Subcutaneous preadipocyte (primary cell): ENCODE measurements around the gene NIPSNAP2. TPM values are rescaled to one million over a fixed set of nuclear protein-coding genes. Genes with fewer than 3 reads are reported as not detected.

Source experiments
- total RNA-seq: library from RNA; depleted of rRNA; stranded (reverse); fragments of >200 nt; gene quantifications from 2 replicates; pipeline ENCODE4 v1.2.3, GENCODE V29; 2012

Gene NIPSNAP2
- 38.7 and 47.4 TPM in 2 replicates for total RNA-seq

DNA sequence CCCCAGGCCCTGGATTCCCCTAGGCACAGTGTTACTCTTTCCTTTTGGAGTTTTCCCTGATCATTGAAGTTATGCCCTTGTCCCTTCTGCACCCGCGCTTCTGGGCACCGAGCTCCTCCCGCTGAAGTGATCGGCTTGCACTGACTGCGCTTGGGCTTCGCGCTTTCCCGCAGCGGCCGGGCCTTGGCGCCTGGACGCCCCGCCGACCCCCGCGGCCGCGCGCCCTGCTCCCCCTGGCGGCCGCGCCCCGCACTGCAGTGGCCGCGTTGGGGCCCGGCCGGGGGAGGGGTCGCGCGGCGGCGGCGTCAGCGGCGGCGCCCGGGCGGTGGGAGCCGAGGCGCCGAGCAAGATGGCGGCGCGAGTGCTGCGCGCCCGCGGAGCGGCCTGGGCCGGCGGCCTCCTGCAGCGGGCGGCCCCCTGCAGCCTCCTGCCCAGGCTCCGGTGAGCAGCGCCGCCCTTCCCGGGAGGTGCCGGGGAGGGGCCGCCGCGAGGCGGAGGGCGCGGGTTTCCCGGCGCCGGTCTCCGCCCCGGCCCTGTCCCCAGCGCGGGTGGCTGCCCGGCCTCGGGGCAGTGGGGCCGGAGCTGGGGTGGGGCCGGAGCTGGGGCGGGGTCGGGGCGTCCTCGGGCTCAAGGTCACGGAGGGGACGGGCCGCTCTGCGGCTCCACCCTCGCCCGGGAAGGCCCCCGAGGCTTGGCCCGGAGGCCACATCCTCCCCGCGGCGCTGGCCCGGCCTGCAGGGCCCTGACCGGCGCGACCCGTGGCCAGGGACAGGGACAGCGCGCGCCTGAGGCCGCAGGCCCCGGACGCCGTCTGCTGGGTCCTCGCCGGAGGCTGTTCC lies at the start of gene NIPSNAP2:
NIPSNAP2 (plus strand) TSS at position 325 of the 839 bp plus-strand sequence; CDS start at position 350, 25 bp downstream.

DNA sequence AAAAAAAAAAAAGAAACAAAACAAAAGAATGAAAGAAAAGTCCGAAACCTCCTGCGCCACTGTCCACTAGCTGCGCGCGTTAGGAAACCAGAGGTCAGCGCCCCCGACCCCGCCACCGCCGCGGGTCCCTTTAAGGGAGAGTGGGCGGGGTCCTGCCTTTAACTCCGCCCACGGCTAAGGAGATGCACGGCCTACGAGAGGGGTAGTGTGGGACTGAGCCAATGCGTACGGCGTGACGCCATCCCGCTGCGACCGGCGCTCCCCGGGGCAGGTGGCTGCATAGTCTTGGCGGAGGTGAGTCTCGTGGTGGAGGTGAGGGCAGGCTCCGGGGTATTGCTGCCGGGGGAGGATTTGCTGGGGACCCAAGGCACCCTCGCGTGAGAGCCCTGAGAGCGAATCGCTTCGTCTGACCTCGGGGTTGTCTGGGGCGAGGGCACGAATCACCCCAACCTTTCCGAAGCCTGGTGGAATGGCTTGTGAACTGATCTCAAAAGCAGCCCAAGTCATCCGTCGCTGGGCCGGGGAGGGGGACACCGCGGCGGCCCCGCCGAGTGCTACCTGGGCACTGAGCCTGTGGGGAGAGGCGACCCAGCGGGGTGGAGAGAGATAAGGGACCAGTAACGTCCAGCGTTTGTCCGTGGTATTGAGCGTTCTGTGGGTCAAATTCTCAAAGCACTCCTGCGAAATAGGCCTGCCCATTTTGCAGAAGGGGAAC lies 12.6 kb upstream of the NIPSNAP2 start, which contains the start of gene MRPS17:
MRPS17 (plus strand) TSS at position 241 of the 715 bp plus-strand sequence. CDS start 1,319 bp downstream, outside the sequence.

Other genes starting within 250 kb of the NIPSNAP2 start
- not detected in 2 replicates for gene SEPTIN14, start 101.8 kb upstream of the NIPSNAP2 start, total RNA-seq
- 0.73 and 1.6 TPM in 2 replicates for gene ZNF713, start 77.1 kb upstream of the NIPSNAP2 start, total RNA-seq
- gene MRPS17, start 12.7 kb upstream of the NIPSNAP2 start, total RNA-seq = 12.9 and 15.2 TPM in 2 replicates
- 44.5 and 53.2 TPM in 2 replicates for gene PSPH, start 86.9 kb downstream of the NIPSNAP2 start, total RNA-seq
- 202 and 249 TPM in 2 replicates for gene CCT6A, start 87.2 kb downstream of the NIPSNAP2 start, total RNA-seq
- 153 and 177 TPM in 2 replicates for gene SUMF2, start 99.7 kb downstream of the NIPSNAP2 start, total RNA-seq
- gene PHKG1, start 128.4 kb downstream of the NIPSNAP2 start, total RNA-seq = 1.2 and 1.8 TPM in 2 replicates
- 241 and 324 TPM in 2 replicates for gene CHCHD2, start 141.9 kb downstream of the NIPSNAP2 start, total RNA-seq
- not detected in 2 replicates for gene NUPR2, start 151.8 kb downstream of the NIPSNAP2 start, total RNA-seq